K562 (cell line): ENCODE measurements around the gene CPHXL2. TPM values are rescaled to one million over a fixed set of nuclear protein-coding genes. Genes with fewer than 3 reads are reported as not detected.
A peak's percentile ranks its signal among the peaks of the same experiment; 100 is the strongest.

ENCODE experiments used
- ARID1B ChIP-seq: fragments of 450-650 bp; IDR thresholded peaks from 2 replicates; pipeline ENCODE4 v1.6.1; 2016; ENCODE audit warnings: antibody characterized with exemption, mild to moderate bottlenecking, inconsistent platforms
- CBFA2T3 ChIP-seq: fragments of 450-650 bp; IDR thresholded peaks from 2 replicates; pipeline ENCODE4 v1.6.1; 2017
- CREB1 ChIP-seq, 2 experiments: sonication (generic) in 1 of 2; formaldehyde crosslinking in 1 of 2; IDR thresholded peaks; 2 replicates each; pipeline versions ENCODE4 v1.6.1 to v1.8.0; 2012 to 2022; ENCODE audit warnings: inconsistent platforms in 1 of 2, mild to moderate bottlenecking in 1 of 2, missing genetic modification reagents in 1 of 2, moderate library complexity in 1 of 2
- ERF ChIP-seq: fragments of 450-650 bp; formaldehyde crosslinking; IDR thresholded peaks from 2 replicates; pipeline ENCODE4 v1.4.0; 2020; ENCODE audit warnings: mild to moderate bottlenecking, mixed read lengths
- HNRNPL ChIP-seq: fragments of 200-400 bp; formaldehyde crosslinking; IDR thresholded peaks from 2 replicates; pipeline ENCODE4 v1.6.1; 2017; ENCODE audit warnings: low read depth, mild to moderate bottlenecking, low read length
- KAT2B ChIP-seq: IDR thresholded peaks from one replicate; pipeline ENCODE4 v1.6.1; 2012; ENCODE audit warnings: low read depth, mild to moderate bottlenecking, control low read depth, inconsistent platforms, low read length, moderate library complexity
- KAT7 ChIP-seq: sonication (generic); formaldehyde crosslinking; IDR thresholded peaks from 2 replicates; pipeline ENCODE4 v1.8.0; 2022; ENCODE audit warnings: missing genetic modification reagents, mild to moderate bottlenecking, borderline replicate concordance
- L3MBTL2 ChIP-seq: fragments of 450-650 bp; IDR thresholded peaks from 2 replicates; pipeline ENCODE4 v1.6.1; 2016; ENCODE audit warnings: mild to moderate bottlenecking, moderate library complexity
- POLR2AphosphoS5 ChIP-seq: IDR thresholded peaks from 2 replicates; pipeline ENCODE4 v1.6.1; 2011; ENCODE audit warnings: mild to moderate bottlenecking, low read depth, low read length, moderate library complexity; ENCODE audit not compliant: control insufficient read depth, insufficient read depth
- RBBP5 ChIP-seq: fragments of 200-600 bp; sonication (generic); IDR thresholded peaks from 2 replicates; pipeline ENCODE4 v1.6.1; 2012; ENCODE audit warnings: borderline replicate concordance, mild to moderate bottlenecking, low read length, control low read depth, inconsistent platforms; ENCODE audit not compliant: insufficient read depth, poor library complexity, severe bottlenecking
- RFX1 ChIP-seq: fragments of 450-650 bp; IDR thresholded peaks from 2 replicates; pipeline ENCODE4 v1.6.1; 2016; ENCODE audit warnings: mild to moderate bottlenecking, moderate library complexity
- SMAD4 ChIP-seq: fragments of 250-450 bp; sonication (Bioruptor Pico); conservative IDR thresholded peaks from 2 replicates; pipeline ENCODE4 v1.8.0; 2021; ENCODE audit warnings: inconsistent platforms, mild to moderate bottlenecking, moderate library complexity
- SMARCE1 ChIP-seq: fragments of 450-650 bp; IDR thresholded peaks from 2 replicates; pipeline ENCODE4 v1.7.1; 2016; ENCODE audit warnings: mild to moderate bottlenecking
- THRA ChIP-seq: fragments of 450-650 bp; IDR thresholded peaks from 2 replicates; pipeline ENCODE4 v1.6.1; 2017; ENCODE audit warnings: mild to moderate bottlenecking, moderate library complexity
- ZBTB43 ChIP-seq: sonication (generic); formaldehyde crosslinking; IDR thresholded peaks from 2 replicates; pipeline ENCODE4 v1.8.0; 2023; ENCODE audit warnings: mild to moderate bottlenecking, missing genetic modification reagents
- ZHX1 ChIP-seq: fragments of 150-350 bp; conservative IDR thresholded peaks from 2 replicates; pipeline ENCODE4 v1.6.1; 2014; ENCODE audit warnings: low read length
- ZNF277 ChIP-seq: fragments of 250-450 bp; sonication (Bioruptor Pico); IDR thresholded peaks from 2 replicates; pipeline ENCODE4 v1.8.0; 2022; ENCODE audit warnings: inconsistent platforms, mild to moderate bottlenecking, moderate library complexity, borderline replicate concordance
- polyA plus RNA-seq, 8 experiments: library from polyadenylated mRNA; depleted of rRNA in 4 of 8; stranded (reverse) in 5 of 8; unstranded in 3 of 8; fragments of >200 nt; fragmentation: Nextera tagmentation in 2 of 8; fragmentation: Illumina TruSeq in 1 of 8; extraction: Ambion mirVana in 2 of 8; extraction: Trizol in 1 of 8; gene quantifications; 2 replicates each; pipeline versions ENCODE4 v1.2.1 to v1.2.3, GENCODE V29; 2011 to 2014; ENCODE audit warnings: inconsistent platforms in 1 of 8, missing spikeins in 1 of 8
- total RNA-seq, 7 experiments: library from RNA; depleted of rRNA in 6 of 7; stranded (reverse); fragments of >200 nt in 6 of 7; fragmentation: Illumina TruSeq in 2 of 7; extraction: Trizol in 2 of 7; gene quantifications; 2 replicates each; pipeline versions ENCODE4 v1.2.1 to v1.2.3, GENCODE V29; 2011 to 2021; ENCODE audit warnings: low replicate concordance in 1 of 7
- TF ChIP-seq, protein P1 (sequence below): fragments of 150-350 bp; IDR thresholded peaks from 2 replicates; pipeline ENCODE4 v1.6.1; 2014; ENCODE audit warnings: low read depth, mild to moderate bottlenecking, low read length, borderline replicate concordance

Gene CPHXL2
- total and polyA plus RNA-seq, 9 of the 15 experiments (the other 6 are each of a cell fraction or from before 2014, with no cell fraction given), result not detected

DNA sequence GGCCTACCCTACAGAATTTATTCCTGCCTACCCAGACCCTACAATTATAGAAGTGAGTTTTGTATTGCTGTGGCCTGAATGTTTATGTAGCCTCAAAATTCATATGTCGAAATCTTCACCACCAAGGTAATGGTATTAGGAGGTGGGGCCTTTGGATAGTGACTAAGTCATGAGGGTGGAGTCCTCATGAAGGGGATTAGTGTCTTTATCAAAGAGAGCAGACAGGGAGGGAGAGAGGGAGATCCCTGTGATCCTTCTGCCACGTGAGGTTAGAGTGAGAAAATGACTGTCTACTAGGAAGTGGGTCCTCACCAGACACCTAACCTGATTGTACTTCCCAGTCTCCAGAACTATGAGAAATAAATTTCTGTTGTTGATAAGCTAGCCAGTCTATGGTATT is 25.4 kb upstream of the CPHXL2 start (continued):
- peak; percentile 84 for TF ChIP-seq L3MBTL2
- TF ChIP-seq KAT2B, result no peak
- peak; percentile 90 for TF ChIP-seq ARID1B
- no peak for TF ChIP-seq ERF (CRISPR knock-in tag)
- peak; percentile 91 for TF ChIP-seq CBFA2T3
- peak; percentile 69 for TF ChIP-seq SMAD4 (CRISPR knock-in tag)
- no peak for TF ChIP-seq KAT7 (CRISPR knock-in tag)
- TF ChIP-seq RFX1, result no peak
- TF ChIP-seq HNRNPL, result no peak
- TF ChIP-seq THRA, result no peak
- TF ChIP-seq SMARCE1, result peak; percentile 54; the same call in 1 of the 2 replicates
- no peak for TF ChIP-seq RBBP5
- no peak for TF ChIP-seq ZHX1
- TF ChIP-seq ZBTB43 (CRISPR knock-in tag), result no peak
- no peak for TF ChIP-seq CREB1 (IDR thresholded peaks at IDR 0.05)
- no peak for TF ChIP-seq CREB1 (CRISPR knock-in tag; IDR thresholded peaks at IDR 0.05)
- TF ChIP-seq POLR2AphosphoS5, result peak; percentile 53; the same call in 1 of the 2 replicates
- TF ChIP-seq, protein P1, sequence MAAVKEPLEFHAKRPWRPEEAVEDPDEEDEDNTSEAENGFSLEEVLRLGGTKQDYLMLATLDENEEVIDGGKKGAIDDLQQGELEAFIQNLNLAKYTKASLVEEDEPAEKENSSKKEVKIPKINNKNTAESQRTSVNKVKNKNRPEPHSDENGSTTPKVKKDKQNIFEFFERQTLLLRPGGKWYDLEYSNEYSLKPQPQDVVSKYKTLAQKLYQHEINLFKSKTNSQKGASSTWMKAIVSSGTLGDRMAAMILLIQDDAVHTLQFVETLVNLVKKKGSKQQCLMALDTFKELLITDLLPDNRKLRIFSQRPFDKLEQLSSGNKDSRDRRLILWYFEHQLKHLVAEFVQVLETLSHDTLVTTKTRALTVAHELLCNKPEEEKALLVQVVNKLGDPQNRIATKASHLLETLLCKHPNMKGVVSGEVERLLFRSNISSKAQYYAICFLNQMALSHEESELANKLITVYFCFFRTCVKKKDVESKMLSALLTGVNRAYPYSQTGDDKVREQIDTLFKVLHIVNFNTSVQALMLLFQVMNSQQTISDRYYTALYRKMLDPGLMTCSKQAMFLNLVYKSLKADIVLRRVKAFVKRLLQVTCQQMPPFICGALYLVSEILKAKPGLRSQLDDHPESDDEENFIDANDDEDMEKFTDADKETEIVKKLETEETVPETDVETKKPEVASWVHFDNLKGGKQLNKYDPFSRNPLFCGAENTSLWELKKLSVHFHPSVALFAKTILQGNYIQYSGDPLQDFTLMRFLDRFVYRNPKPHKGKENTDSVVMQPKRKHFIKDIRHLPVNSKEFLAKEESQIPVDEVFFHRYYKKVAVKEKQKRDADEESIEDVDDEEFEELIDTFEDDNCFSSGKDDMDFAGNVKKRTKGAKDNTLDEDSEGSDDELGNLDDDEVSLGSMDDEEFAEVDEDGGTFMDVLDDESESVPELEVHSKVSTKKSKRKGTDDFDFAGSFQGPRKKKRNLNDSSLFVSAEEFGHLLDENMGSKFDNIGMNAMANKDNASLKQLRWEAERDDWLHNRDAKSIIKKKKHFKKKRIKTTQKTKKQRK, result no peak
- TF ChIP-seq ZNF277 (CRISPR knock-in tag), result no peak
